ENCODE measurements around the gene ADCY3. TPM values are rescaled to one million over a fixed set of nuclear protein-coding genes. Genes with fewer than 3 reads are reported as not detected.

ADCY3 gene
- total RNA-seq, 2 donors from 2014 or later: 25.2 to 33.7 TPM

- intact Hi-C loops (cut with DNase I): no loop called here
- DNase-seq: no peak
- no peak overlapping the region for H3K9ac ChIP-seq (ENCODE audit: low read depth in 2 of 2, low read length in 2 of 2)
- H3K36me3 ChIP-seq: no peaks in the 10 kb centered on the region
- no peaks in the 10 kb centered on the region for H3K27me3 ChIP-seq
- no peaks in the 10 kb centered on the region for H3K9me3 ChIP-seq
- H3K4me3 ChIP-seq: no peak overlapping the region
- H3K27ac ChIP-seq: no peak overlapping the region
- TF ChIP-seq, protein P1, sequence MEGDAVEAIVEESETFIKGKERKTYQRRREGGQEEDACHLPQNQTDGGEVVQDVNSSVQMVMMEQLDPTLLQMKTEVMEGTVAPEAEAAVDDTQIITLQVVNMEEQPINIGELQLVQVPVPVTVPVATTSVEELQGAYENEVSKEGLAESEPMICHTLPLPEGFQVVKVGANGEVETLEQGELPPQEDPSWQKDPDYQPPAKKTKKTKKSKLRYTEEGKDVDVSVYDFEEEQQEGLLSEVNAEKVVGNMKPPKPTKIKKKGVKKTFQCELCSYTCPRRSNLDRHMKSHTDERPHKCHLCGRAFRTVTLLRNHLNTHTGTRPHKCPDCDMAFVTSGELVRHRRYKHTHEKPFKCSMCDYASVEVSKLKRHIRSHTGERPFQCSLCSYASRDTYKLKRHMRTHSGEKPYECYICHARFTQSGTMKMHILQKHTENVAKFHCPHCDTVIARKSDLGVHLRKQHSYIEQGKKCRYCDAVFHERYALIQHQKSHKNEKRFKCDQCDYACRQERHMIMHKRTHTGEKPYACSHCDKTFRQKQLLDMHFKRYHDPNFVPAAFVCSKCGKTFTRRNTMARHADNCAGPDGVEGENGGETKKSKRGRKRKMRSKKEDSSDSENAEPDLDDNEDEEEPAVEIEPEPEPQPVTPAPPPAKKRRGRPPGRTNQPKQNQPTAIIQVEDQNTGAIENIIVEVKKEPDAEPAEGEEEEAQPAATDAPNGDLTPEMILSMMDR (IDR thresholded peaks at IDR 0.05): no peak
- H3K4me1 ChIP-seq: peaks cover 6% of the 10 kb centered on the region
Observed at GRCh38 chr2:24909555-24910177, 10.4 kb downstream of the ADCY3 start.

DNA sequence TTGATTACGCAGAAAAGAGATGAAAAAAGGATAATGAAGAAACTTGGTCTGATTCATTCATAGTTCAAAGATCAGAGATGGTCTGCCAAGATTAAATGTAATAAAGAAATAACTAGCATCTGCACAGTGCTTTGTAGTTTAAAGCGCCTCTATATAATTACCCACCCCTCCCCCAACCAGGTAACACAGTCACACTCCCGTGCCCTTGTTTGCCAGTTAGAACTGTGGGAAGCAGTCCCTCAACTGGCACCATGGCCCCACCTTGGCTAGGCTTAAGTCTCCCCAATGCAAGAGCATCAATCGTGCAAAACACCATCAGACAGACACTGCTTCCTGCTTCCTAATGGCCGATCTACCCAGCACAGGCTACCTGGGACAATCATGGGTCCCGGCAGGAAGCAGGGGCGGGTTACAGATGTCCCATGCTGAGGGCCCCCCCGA, 11.6 kb downstream of the ADCY3 start:
- TF ChIP-seq, protein P1 (IDR thresholded peaks at IDR 0.05): no peak
- Histone ChIP-seq H3K27ac (no peak overlapping the region), H3K9me3 (no peaks in the 10 kb centered on the region), H3K27me3 (no peaks in the 10 kb centered on the region), H3K4me3 (no peak overlapping the region), H3K4me1 (peaks cover 6% of the 10 kb centered on the region), H3K9ac (ENCODE audit: low read depth in 2 of 2, low read length in 2 of 2) (no peak overlapping the region), H3K36me3 (no peaks in the 10 kb centered on the region)
- DNase-seq: no peak
- intact Hi-C loops (cut with DNase I): no loop called here

DNA sequence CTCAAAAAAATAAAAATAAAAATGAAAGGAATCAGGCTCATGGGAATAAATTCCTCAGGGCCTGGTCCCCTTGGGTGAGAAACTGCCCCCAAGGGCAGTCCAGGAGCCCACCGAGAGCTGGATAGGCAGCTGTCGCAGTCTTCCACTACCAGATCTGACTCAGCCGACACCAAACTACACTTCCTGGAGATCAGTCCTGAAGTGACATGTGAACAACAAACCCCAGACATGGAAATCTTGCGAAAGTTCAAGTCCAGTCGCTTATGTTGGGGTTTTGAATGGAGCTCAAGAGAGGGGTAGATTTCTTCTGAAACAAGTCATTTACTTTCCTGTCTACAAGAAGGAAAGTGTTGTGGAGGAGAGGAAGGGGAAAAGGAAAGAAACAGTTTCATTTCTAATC, 12.9 kb downstream of the ADCY3 start:
- H3K4me1 ChIP-seq: no peaks in the 10 kb centered on the region
- H3K4me3 ChIP-seq: no peak overlapping the region
- TF ChIP-seq, protein P1 (IDR thresholded peaks at IDR 0.05): no peak
- H3K27me3 ChIP-seq: no peaks in the 10 kb centered on the region
- H3K9ac ChIP-seq (ENCODE audit: low read depth in 2 of 2, low read length in 2 of 2): no peak overlapping the region
- intact Hi-C loops (cut with DNase I): no loop called here
- H3K9me3 ChIP-seq: no peaks in the 10 kb centered on the region
- no peaks in the 10 kb centered on the region for H3K36me3 ChIP-seq
- no peak overlapping the region for H3K27ac ChIP-seq
- no peak for DNase-seq

DNA sequence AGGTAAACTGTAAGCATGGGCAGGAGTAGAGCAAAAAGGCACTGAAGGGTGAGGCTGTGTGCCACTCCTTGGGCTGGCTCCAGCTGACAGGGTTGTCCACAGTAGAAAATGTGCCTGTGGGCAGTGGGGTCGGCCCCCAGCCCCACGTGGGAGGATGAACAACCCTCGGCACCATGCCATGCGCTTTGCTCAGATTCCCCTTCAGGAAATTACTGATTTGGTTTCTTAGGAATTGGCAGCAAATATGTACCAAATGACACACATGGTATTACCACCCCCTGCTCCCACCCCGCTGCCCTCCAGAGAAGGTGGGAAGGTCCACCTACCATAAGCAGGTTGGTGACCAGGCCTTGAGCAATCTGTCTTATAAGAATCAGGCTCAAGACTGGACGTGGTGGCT, 13.6 kb downstream of the ADCY3 start:
- no peaks in the 10 kb centered on the region for H3K27me3 ChIP-seq
- H3K9me3 ChIP-seq: no peaks in the 10 kb centered on the region
- H3K27ac ChIP-seq: no peak overlapping the region
- H3K36me3 ChIP-seq: no peaks in the 10 kb centered on the region
- TF ChIP-seq, protein P1 (IDR thresholded peaks at IDR 0.05): no peak
- H3K4me1 ChIP-seq: no peaks in the 10 kb centered on the region
- no peak overlapping the region for H3K9ac ChIP-seq (ENCODE audit: low read depth in 2 of 2, low read length in 2 of 2)
- no peak overlapping the region for H3K4me3 ChIP-seq
- DNase-seq: no peak
- intact Hi-C loops (cut with DNase I): no loop called here

- Histone ChIP-seq H3K27ac (no peak overlapping the region), H3K27me3 (no peaks in the 10 kb centered on the region), H3K9ac (ENCODE audit: low read depth in 2 of 2, low read length in 2 of 2) (no peak overlapping the region), H3K4me3 (no peak overlapping the region), H3K9me3 (no peaks in the 10 kb centered on the region), H3K4me1 (no peaks in the 10 kb centered on the region), H3K36me3 (no peaks in the 10 kb centered on the region)
- intact Hi-C loops (cut with DNase I): no loop called here
- DNase-seq: no peak
- TF ChIP-seq, protein P1 (IDR thresholded peaks at IDR 0.05): no peak
Observed at GRCh38 chr2:24903161-24904103, 16.6 kb downstream of the ADCY3 start.
